Uterus (tissue), 2 donors: ENCODE data around the gene SIKE1.

Experiments
- CTCF ChIP-seq, 4 experiments: fragments of 200-600 bp in 2 of 4; fragments of 450-650 bp in 2 of 4; sonication (generic) in 2 of 4; IDR thresholded peaks; one replicate each; pipeline ENCODE4 v1.5.1; 2016 to 2019; ENCODE audit warnings: antibody characterized with exemption in 4 of 4, mild to moderate bottlenecking in 2 of 4, moderate library complexity in 1 of 4
- POLR2A ChIP-seq, 2 donors: fragments of 450-650 bp; IDR thresholded peaks; one replicate each; pipeline ENCODE4 v1.6.1; 2016; ENCODE audit warnings: antibody characterized with exemption in 2 of 2, mild to moderate bottlenecking in 1 of 2, moderate library complexity in 1 of 2

GRCh38 chr1:114729782-114730181, 50.7 kb downstream of the SIKE1 start:
- TF ChIP-seq CTCF (IDR thresholded peaks at IDR 0.05) (no peak), POLR2A (IDR thresholded peaks at IDR 0.05) (no peak)
